Panc1 (cell line): ENCODE measurements around the gene HNRNPLL. TPM values are rescaled to one million over a fixed set of nuclear protein-coding genes. Genes with fewer than 3 reads are reported as not detected.

ENCODE experiments used
- ATAC-seq: fragments of 200-7000 bp; cut with Tn5 transposase; 2 replicates; pipeline ENCODE4 v1.9.1; 2020; ENCODE audit warnings: mild to moderate bottlenecking, moderate library complexity
- BruUV-seq: library from RNA; stranded (reverse); fragments of 400-500 nt; replicated peaks from 2 replicates; lab custom pipeline; 2021; lab: Mats Ljungman, UMichigan
- CTCF ChIA-PET: fragments of 300-600 bp; sonication (Branson Sonifier 250); formaldehyde crosslinking; loops from one replicate; lab custom pipeline; 2022; ENCODE audit warnings: antibody characterized with exemption; lab: Charles Lee
- POLR2A ChIA-PET: fragments of 300-600 bp; sonication (Branson Sonifier 250); formaldehyde crosslinking; loops from one replicate; lab custom pipeline; 2022; ENCODE audit warnings: antibody characterized with exemption; lab: Charles Lee
- DNase-seq: peaks from one replicate; pipeline ENCODE4 v3.0.0-alpha.2; 2010; ENCODE audit warnings: low read depth, low spot score
- H3K27ac ChIP-seq: 2 replicates; pipeline ENCODE4 v1.5.1; 2011; ENCODE audit warnings: mild to moderate bottlenecking, low read length, inconsistent platforms
- H3K27me3 ChIP-seq: fragments of 200-500 bp; sonication (Bioruptor generic); 2 replicates; pipeline ENCODE4 v1.6.0; 2014; ENCODE audit warnings: low read length, inconsistent platforms; ENCODE audit not compliant: control insufficient read depth, insufficient read depth
- H3K36me3 ChIP-seq: fragments of 200-500 bp; sonication (Bioruptor generic); 2 replicates; pipeline ENCODE4 v1.5.1; 2014; ENCODE audit warnings: inconsistent platforms, mild to moderate bottlenecking, low read length, moderate library complexity; ENCODE audit not compliant: control insufficient read depth, insufficient read depth
- H3K4me1 ChIP-seq: 2 replicates; pipeline ENCODE4 v1.5.1; 2011; ENCODE audit warnings: inconsistent platforms, mild to moderate bottlenecking, low read length, moderate library complexity; ENCODE audit not compliant: control insufficient read depth, insufficient read depth
- H3K4me3 ChIP-seq, 2 experiments: 2 replicates each; pipeline ENCODE4 v1.5.1; 2011 to 2012; ENCODE audit warnings: low read depth in 2 of 2, low read length in 2 of 2, mild to moderate bottlenecking in 2 of 2, inconsistent platforms in 1 of 2, moderate library complexity in 1 of 2
- H3K9me3 ChIP-seq: fragments of 200-500 bp; sonication (Bioruptor generic); 2 replicates; pipeline ENCODE4 v1.5.1; 2014; ENCODE audit warnings: low read depth, mild to moderate bottlenecking, inconsistent platforms, low read length, moderate library complexity; ENCODE audit not compliant: control insufficient read depth, insufficient read depth
- CTCF ChIP-seq: fragments of 450-650 bp; IDR thresholded peaks from 2 replicates; pipeline ENCODE4 v1.5.1; 2017; ENCODE audit warnings: mild to moderate bottlenecking
- POLR2AphosphoS5 ChIP-seq: IDR thresholded peaks from 2 replicates; pipeline ENCODE4 v1.6.1; 2012; ENCODE audit warnings: mild to moderate bottlenecking, low read depth, low read length, moderate library complexity
- REST ChIP-seq, 2 experiments: IDR thresholded peaks; 2 replicates each; pipeline ENCODE4 v1.6.1; 2011 to 2012; ENCODE audit warnings: low read depth in 2 of 2, control low read depth in 1 of 2, low read length in 1 of 2, mild to moderate bottlenecking in 1 of 2, moderate library complexity in 1 of 2; ENCODE audit not compliant: insufficient read depth in 1 of 2
- SIN3A ChIP-seq: IDR thresholded peaks from 2 replicates; pipeline ENCODE4 v1.6.1; 2012; ENCODE audit warnings: low read depth, mild to moderate bottlenecking, low read length, moderate library complexity, borderline replicate concordance; ENCODE audit not compliant: insufficient read depth
- TCF7L2 ChIP-seq: IDR thresholded peaks from 2 replicates; pipeline ENCODE4 v1.6.1; 2011; ENCODE audit warnings: mild to moderate bottlenecking, low read depth, low read length, inconsistent platforms
- in situ Hi-C: cut with HindIII; loops from 2 replicates; pipeline ENCODE4 v1.10.0; 2016; ENCODE audit warnings: low sequenced_read_pairs, low pct_unique_long_range_greater_than_20kb
- intact Hi-C: fragments of 100-400 bp; cut with micrococcal nuclease; formaldehyde crosslinking; loops from one replicate; pipeline ENCODE4 v1.10.0; 2022; ENCODE audit not compliant: unreplicated experiment
- total RNA-seq: library from RNA; stranded (reverse); gene quantifications from one replicate; pipeline ENCODE4 v1.2.1, GENCODE V29; 2021; ENCODE audit not compliant: unreplicated experiment

The HNRNPLL gene
- total RNA-seq, 1 experiment from 2014 or later, result 69.8 TPM

- no peak overlapping the region for H3K4me3 ChIP-seq
- no TSS peak for BruUV-seq
- in situ Hi-C loops, result no loop called here
- ChIA-PET POLR2A (no interaction called here), CTCF (interaction anchor here (0.5 kb wide), 1 partner anchor 250 kb away, joined by 9 read pairs; no protein-coding TSS in a partner anchor)
- H3K27me3 ChIP-seq, result no peaks in the 10 kb centered on the region
- no peak for TF ChIP-seq TCF7L2
- peak; percentile 67 for TF ChIP-seq CTCF
- no peak for TF ChIP-seq SIN3A
- TF ChIP-seq POLR2AphosphoS5, result no peak
- TF ChIP-seq REST (IDR thresholded peaks at IDR 0.05; ENCODE audit: insufficient read depth in 1 of 2, low read depth in 2 of 2, low read length in 1 of 2), result no peak
- H3K36me3 ChIP-seq, result no peaks in the 10 kb centered on the region
- no peak overlapping the region for H3K27ac ChIP-seq
- no peak for DNase-seq
- intact Hi-C loops, result no loop called here
- no peak for ATAC-seq
- H3K9me3 ChIP-seq, result no peaks in the 10 kb centered on the region
- no peaks in the 10 kb centered on the region for H3K4me1 ChIP-seq
Measured at GRCh38 chr2:38523728-38524437, 78.8 kb downstream of the HNRNPLL start.

DNA sequence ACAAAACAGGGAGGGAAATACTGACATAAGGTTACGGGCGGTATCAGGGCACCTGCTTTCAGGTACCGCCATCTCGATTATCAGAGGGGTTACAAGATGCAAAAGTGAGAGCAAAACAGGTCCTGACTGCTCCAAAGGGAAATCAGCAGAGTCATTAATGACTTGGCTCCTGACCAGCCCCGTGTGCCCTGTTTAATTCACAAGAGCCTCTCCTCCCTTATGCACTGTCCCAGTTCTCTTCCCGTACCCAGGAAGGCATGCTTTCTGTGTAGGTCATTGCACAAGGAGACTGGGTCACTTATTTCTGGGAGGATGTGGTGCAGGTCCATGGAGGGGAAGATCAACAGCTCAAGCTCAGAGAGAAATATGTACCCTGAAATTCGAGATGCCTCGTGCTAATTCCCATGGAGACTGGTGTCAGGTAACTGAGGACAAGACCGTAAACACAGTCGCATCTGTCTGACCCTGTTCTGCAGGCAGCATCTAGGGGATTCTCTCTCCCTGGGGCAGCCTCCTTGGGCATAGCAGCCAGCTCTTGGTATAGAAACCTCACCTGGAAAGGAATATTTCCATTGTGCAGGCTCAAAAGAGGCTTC, 79.9 kb downstream of the HNRNPLL start:
- Histone ChIP-seq H3K27me3 (no peaks in the 10 kb centered on the region), H3K36me3 (no peaks in the 10 kb centered on the region), H3K4me1 (no peaks in the 10 kb centered on the region), H3K9me3 (no peaks in the 10 kb centered on the region), H3K27ac (no peak overlapping the region), H3K4me3 (no peak overlapping the region)
- in situ Hi-C loops (no loop called here), intact Hi-C loops (no loop called here)
- ATAC-seq, result no peak
- no TSS peak for BruUV-seq
- DNase-seq, result no peak
- ChIA-PET CTCF (interaction anchor here (0.6 kb wide), 1 partner anchor 646 kb away, joined by 12 read pairs; no protein-coding TSS in a partner anchor), POLR2A (no interaction called here)
- no peak for TF ChIP-seq TCF7L2
- no peak for TF ChIP-seq CTCF
- TF ChIP-seq POLR2AphosphoS5, result no peak
- no peak for TF ChIP-seq SIN3A
- no peak for TF ChIP-seq REST (IDR thresholded peaks at IDR 0.05; ENCODE audit: insufficient read depth in 1 of 2, low read depth in 2 of 2, low read length in 1 of 2)
